ENCODE results near the gene COL9A3.

COL9A3 gene

DNA sequence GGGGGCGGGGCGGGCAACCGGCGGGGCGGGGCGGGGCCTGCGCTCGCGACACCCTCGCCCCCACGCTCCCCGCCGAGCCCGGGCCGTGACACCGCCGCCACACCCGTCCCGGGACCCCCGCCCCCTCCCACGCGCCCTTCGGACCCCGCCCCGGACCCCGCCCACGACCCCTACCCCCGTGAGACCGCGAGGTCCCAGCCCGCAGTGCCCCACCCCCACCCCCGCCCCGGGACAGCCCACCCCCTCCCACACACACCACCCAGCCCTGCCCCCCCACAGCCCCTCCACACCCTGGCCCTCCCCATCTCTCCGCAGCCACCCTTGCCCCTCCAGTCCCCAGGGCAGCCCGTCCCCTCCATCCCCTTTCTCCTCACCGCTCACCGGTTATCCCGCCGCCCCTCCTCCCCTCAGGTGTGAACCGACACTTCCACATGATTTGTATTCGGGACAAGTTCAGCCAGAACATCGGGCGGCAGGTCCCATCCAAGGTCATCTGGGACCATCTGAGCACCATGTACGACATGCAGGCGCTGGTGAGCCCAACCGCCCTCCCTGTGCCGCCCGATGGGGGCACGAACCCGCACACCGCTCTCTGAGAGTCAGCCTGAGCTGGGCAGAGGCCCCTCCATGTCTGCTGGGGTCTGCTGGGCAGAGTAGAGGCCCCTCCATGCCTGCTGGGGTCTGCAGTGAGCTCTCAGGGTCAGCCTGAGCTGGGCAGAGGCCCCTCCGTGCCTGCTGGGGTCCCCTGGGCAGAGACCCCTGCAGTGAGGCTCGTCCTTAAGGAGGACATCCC lies 20.0 kb upstream of the COL9A3 start:
- DNase-seq (ENCODE audit: low spot score): no peak

DNA sequence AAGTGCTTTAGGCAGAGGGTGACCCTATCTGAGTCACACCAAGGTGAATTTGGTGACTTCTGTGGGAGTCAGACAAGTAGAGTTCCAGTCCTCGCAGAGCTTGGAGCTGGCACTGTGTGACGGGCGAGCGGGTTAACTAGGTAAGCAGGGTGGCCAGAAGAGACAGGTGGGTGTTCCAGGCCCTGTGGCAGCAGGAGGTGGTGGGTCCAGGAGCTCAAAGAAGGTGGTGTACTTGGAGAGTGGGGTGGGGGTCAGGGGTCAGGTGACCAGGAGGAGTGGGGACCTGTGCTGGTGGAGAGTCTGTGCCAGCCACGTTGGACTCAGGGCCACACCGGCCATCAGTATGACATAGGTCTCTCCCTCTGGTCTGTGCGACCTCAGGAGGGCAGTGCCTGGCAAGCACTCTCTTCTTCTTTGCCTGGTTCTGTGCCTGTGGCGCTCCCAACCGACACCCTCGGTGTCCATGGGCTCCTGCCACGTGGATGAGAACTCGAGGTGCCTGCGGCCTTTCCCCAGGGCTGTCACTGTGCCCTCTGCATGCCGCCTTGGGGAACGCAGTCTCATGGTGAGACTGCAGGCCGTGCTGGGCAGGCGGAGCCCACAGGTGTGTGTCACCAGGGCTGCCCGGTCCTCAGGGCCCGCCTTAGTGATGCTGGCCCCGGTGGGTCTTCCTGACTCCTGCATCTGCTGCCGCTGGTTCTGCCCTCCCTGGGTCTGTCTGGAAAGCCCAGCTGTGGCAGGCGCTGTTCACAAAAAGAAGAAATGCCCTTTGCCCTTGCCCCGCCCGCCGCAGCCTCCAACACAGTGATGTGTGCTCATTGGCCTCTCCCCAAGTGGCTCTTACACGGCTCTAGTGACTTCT lies 18.9 kb upstream of the COL9A3 start:
- DNase-seq (ENCODE audit: low spot score): no peak

DNA sequence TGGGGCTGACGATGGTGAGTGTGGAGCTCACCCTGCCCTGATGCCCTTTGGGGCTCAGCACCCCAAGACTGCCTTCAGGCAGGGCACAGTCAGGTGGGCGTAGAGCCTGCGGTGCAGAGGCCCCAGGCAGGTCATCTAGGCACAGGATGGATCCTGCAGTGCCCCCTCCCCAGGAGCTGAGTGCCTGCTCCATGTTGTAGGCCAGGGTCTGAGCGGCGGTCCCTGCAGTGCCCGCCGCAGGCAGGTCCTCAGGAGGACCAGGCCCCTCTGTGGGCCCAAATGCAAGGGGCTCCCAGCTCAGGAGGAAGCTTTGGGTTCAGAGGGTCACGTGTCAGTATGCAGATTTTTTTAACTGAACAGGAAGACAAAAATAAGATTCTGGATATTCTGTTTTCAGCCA lies 17.8 kb upstream of the COL9A3 start:
- no peak for DNase-seq (ENCODE audit: low spot score)

DNA sequence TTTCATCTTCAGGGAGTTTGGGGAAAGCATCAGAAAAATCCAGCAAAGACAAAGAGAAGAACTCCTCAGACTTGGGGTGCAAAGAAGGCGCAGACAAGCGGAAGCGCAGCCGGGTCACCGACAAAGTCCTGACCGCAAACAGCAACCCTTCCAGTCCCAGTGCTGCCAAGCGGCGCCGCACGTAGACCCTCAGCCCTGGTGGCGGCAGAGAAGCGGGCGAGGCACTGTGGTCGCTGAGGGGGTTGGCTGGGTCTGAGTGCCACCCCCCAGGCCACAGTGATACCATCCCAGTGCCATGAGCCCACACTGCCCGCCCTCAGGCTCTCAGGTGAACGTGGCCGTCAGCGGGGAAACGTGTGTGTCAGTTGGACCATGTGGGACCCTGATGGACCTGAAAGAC lies 17.4 kb upstream of the COL9A3 start:
- no peak for DNase-seq (ENCODE audit: low spot score)

DNA sequence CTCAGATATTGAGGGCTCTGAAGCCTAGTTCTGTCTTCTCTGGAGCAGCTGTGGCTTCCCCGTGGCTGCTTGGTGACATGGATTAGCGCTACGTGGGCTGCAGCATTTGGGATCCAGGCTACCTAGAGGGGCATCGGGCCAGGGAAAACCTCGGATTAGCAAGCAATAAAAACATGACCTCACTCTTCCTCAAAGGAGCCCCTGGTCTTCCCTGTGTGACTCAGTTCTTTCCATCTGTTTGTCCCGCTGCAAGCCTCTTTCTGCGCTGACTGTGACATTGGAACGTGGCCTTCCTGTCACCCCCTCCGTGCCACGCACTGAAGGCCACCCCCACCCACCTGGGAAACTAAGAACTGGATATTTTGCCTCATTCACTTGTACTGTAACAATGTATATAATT lies 17.0 kb upstream of the COL9A3 start:
- no peak for DNase-seq (ENCODE audit: low spot score)

DNA sequence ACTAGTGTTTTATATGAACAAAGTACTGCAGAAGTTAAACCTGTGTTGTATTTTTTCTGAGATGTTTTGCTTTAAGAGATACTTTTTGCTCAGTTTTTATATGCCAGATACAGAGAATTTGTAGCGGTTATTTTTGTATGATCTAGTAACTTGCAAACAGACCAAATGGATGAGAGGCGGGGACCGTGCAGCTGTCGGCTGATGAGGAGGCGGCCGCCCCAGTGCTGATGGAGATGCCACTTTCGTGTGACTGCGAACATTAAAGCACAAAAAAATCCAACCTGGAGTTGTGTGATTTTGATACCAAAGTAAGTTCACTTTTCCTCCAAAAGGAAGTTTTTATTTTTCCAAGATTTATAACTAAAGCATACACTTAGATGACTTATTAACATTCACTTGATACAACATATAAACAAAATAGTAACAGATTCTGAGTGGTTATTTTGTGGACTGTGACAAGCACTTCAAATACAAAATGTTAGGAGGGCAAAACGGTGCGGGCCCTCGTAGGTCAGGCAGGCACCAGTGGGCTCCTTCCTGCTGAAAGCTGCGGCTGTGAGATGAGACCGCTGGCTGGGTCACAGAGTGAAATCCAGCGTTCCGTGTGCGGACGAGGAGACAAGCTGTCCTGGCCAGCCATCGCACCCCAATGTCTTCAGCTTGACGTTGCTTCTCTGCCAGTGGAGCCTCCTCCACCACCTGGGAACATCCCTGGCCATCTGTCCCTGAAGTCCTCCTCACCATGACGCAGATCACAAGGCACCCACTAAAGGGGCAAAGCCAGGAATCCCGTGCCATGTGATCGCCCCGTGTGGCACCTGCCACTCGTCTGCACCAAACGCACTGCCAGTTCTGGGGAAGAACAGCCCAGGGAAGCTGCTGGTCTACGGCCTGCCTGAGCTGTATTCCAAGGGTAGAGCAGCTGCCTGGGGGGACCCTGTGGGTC lies 16.3 kb upstream of the COL9A3 start:
- DNase-seq (ENCODE audit: low spot score): no peak

DNA sequence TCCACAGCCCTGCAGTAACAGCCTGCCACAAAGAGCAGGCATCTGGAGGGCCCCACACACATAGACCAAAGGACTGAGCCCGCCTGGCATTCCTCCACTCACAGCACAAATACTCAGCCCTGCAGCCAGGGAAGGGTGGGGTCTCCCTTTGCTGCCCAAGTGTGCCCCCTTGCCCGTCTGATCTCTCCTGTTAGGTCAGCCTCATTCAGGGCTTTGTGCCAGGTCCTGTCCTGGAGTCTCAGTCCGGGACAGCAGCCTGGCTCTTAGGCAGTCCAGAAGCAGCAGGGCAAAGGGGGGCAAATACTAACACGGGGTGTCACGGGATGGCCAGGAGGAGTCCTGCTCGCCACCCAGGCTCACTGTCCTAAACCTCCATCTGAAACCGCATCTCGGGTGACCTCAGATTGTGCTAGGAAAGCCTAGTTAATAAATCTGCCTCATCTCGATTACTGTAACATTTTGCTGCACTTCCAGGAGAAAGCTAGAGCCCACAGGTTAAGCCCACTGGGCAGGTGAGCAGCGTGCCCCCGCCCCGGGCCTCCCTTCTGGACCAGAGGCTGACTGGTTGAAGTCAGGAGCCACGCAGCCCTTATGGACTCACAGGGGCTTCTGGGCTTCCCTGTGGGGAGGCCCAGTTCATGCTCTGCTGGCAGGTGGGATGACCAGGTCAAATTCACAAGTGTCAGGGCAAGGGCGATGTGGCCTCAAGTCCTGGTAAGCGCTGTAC lies 15.4 kb upstream of the COL9A3 start:
- DNase-seq (ENCODE audit: low spot score): no peak

DNA sequence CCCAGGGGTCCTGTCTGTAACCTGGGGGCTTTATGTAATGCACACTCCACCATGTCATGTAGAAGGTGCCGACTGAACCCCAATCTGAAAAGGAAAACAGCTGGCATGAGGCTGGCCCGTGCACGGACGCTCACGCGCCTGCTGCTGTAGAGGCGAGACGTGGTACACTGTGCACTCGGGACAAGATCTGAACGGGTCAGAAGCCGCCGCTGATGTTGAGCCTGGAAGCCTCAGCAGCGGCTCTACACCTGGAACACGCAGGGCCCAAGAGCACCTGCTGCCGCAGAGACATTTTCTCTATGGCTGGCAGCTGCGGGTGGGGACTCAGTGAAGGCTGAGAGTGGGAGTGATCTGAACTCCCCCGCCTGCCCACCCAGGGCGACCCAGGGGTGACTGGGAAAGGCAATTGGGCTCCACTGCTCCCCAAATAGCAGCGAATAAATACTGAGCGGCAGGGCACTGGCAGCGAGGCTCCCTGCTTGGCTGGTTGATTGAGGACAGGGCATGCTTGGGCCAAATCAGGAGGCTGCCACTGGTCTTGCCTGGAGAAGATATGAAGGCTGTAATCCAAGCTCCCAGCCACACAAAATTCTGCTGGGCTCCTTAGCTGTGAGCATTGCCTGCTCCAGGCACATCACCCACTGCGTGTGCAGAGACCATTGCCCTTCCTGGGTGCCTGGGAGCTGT lies 14.7 kb upstream of the COL9A3 start:
- no peak for DNase-seq (ENCODE audit: low spot score)

DNA sequence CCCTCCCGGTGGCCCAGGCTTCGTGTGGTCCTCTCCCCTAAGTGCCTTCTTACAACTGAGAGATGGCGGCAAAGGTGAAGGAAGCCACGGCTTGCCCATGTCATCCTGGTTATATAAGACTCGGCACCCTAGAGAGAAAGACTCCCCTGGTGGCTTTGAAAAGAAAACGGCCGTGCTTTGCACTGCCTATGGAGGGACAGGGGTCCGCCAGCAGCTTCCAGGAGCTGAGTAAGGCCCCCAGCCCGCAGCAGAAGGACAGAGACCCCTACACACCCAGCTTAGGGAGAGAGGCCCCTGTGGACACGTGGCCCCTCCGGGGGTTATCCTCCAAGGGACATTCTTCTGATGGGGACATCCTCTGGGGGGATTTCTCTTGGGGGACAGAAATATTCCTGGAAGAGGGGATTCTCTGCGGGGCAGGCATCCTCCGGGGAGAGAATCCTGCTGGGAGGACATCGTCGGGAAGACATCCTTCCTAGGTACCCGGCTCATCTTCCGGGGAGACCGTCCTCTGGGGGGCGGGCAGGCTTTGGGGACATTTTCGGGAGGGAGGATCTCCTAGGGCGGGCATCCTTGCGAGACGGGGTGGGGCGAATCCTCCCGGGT lies 12.7 kb upstream of the COL9A3 start:
- DNase-seq (ENCODE audit: low spot score): no peak

DNA sequence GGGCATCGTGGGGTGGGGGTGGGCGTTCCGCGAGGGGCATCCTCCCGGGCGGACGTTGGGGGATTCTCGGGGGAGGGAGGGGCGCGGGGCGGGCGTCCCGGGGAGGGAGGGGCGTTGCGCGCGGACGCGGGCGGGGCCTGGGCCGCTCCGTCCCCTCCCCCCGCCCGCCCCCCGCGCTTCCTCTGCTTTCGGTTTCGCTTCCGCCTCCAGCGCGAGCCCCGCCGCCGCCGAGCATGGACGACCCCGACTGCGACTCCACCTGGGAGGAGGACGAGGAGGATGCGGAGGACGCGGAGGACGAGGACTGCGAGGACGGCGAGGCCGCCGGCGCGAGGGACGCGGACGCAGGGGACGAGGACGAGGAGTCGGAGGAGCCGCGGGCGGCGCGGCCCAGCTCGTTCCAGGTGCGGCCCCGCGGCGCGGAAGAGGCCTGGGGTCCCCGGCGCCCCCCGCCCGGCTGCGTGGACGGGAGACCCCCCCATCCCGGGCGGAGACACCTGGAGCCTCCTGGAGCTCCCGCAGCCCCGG lies 12.2 kb upstream of the COL9A3 start, which contains the start of gene OGFR:
Gene OGFR, plus strand, starts transcription at position 209 of the 528 bp plus-strand sequence. Its CDS starts 25 bp downstream, at position 234.
- no peak for DNase-seq (ENCODE audit: low spot score)

DNA sequence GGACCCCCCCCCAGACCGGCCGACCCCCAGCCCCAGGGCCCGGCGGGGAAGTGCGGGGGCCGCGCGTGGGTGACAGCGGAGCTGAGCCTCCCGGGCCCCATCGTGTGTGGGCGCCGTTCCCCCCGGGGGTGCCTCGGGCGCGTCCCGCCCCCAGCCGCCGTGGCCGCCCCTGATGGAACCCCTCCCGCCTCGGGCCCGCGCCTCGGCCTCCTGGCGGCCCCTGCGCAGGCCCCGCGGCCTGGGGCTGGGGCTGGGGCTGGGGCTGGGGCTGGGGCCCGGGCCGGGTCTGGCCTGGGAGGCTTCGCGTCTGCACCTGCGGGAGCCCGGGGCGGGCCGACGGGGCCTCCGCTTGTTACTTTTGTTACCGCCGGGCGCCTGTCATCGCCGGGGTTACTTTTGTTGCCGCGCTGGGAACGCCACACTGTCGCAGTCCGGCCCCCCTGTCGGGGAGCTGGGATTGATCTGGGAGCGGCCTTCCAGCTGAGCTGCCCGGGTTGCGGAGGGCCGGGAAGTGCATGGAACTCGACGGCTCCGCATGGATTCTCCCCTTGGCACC lies 11.6 kb upstream of the COL9A3 start:
- DNase-seq (ENCODE audit: low spot score): no peak

DNA sequence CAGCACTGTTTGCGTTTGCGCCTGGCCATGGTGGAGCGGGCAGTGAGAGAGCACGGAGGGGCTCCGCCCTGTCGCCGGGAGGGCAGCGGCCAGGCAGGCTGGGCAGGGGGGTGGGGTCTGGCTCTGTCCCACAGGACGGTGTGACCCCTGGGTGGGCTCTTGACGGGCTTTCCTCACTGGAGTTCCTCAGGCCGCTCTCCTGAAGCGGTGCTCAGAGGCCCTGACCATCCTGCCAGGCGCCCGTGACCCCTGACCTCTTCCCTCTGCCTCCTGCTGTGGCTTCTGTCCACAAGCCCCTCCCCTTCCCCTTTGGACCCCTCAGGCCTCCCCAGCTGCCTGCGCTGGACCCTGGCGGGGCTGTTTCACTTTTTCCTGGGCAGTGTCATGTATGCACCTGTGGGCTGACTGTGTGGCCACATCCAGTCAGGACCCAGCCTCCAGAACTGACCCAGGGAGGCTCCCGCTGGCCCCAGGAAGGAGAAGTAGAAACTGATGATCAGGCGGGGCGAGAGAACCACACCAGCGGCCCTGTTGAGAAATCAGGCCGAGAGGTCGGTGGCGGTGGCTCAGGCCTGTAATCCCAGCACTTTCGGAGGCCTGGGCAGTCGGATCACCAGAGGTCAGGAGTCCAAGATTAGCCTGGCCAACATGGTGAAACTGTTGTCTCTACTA lies 11.0 kb upstream of the COL9A3 start:
- no peak for DNase-seq (ENCODE audit: low spot score)

DNA sequence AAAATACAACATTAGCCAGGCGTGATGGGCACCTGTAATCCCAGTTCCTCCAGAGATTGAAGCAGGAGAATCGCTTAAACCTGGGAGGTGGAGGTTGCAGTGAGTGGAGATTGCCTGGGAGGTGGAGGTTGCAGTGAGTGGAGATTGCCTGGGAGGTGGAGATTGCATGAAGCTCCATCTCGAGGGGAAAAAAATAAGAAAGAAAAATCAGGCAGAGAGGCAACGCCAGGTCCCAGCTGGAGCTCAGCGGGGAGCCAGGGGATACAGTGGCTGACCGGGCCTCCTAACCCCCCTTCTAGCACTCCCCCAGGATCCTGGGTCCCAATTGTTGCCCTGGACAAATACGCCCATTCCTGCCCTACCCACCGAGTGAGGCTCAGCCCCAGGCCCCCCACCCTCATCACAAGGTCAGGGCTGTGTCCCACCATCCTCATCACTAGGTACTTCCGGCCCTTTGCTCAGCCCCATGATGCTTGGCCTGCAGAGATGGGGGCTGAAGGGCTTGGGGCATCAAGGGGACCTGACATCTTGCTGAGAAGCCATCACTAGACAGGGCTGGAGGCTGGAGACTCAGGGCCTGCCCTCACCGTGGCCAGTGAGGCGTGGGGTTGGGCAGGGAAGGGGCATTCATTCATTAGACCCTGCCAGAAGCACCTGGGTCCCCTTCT lies 10.3 kb upstream of the COL9A3 start:
- no peak for DNase-seq (ENCODE audit: low spot score)

DNA sequence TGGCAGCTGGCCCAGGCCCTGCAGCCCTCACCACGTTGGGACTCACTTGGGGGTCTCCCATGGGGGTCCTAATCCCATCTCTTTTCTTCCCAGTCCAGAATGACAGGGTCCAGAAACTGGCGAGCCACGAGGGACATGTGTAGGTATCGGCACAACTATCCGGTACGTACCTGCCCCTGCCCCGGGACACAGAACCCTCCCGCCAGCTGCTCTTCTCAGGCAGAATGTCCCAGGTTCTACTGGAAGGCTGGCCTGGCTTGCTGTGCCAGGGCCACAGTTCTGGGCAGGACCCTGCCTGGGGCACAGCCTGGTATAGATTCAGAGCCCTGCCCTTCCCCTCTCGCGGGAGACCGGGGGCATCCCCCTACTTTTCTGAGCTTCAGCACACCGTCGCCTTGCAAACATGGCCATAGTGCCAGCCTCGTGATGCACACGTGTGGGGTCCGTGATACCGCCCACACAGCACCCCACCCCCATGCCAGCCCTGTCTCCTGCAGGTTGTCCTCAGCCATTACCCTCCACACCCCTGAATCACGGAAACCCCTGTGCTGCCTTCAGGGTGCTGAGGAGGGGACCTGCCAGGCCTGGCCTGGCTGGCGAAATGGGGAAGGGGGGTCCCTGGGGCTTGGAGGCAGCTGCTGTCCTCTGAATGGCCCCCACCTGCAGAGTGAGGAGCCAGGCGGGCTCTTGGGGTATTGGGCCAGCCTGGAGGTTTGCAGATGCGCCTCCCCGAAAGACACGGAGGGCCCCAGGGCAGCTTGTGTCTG lies 9.2 kb upstream of the COL9A3 start:
- DNase-seq (ENCODE audit: low spot score): no peak

DNA sequence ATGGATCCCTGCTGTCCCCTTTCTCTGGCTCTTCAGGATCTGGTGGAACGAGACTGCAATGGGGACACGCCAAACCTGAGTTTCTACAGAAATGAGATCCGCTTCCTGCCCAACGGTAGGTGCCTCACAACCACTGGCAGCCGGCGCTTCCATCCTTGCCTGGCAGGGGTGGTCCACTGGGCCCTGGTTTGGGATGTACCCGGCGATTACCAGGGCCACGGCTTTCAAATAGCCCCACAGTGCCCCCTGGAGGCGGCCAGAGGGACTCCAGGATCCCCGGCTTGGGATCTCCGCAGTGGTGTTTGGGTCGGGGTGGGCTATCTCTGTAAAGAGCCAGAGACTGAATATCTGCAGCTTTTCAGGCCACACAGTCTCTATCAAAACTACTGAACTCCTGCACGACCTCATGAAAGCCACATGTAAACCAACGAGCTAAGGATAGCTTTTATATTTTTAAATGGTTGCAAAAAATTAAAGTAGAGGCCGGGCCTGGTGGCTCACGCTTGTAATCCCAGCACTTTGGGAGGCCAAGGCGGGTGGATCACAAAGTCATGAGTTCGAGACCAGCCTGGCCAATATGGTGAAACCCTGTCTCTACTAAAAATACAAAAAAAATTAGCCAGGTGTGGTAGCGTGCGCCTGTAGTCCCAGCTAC lies 8.5 kb upstream of the COL9A3 start:
- no peak for DNase-seq (ENCODE audit: low spot score)

DNA sequence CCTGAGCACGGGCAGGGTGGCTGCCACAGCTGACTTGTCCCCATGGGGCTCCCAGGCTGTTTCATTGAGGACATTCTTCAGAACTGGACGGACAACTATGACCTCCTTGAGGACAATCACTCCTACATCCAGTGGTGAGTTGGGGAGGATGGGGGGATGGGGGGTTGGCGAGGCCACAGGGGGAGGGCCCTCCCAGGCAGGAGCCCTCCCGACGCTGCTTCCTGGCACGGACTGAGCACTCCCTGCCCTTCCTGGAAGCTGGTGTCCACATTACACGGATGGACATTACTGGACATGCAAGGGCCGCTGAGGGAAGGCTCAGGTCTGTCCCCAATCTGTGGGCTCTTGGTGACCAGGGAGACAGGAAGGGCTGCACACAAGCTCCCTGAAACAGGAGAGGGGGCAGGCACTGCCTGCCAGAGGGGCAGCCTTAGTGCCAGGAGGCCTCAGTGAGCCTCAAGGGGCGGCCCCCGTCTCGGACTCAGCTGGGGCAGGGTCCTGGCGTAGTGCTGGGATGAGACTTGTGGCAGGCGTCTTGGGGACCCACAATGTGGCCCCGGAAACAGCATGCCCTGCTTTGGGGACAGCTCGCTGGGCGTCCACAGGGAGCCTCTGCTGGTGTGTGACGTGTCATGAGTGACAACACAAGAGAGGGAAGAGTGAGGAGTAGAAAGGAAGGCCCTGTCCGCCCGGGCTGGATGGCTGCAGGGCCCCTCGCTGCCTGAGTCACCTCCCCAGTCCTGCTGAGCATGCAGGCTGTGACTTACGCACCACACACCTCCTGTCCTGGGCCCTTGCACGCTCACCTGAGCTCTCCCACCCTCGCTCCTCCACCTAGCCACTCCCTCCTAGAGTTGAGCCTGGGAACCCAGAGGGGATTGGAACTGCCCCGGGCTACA lies 7.1 kb upstream of the COL9A3 start:
- DNase-seq (ENCODE audit: low spot score): no peak

Data from pons (tissue), 1 donor.